ENCODE measurements around the gene FAM240A.

- TF ChIP-seq, protein P1, sequence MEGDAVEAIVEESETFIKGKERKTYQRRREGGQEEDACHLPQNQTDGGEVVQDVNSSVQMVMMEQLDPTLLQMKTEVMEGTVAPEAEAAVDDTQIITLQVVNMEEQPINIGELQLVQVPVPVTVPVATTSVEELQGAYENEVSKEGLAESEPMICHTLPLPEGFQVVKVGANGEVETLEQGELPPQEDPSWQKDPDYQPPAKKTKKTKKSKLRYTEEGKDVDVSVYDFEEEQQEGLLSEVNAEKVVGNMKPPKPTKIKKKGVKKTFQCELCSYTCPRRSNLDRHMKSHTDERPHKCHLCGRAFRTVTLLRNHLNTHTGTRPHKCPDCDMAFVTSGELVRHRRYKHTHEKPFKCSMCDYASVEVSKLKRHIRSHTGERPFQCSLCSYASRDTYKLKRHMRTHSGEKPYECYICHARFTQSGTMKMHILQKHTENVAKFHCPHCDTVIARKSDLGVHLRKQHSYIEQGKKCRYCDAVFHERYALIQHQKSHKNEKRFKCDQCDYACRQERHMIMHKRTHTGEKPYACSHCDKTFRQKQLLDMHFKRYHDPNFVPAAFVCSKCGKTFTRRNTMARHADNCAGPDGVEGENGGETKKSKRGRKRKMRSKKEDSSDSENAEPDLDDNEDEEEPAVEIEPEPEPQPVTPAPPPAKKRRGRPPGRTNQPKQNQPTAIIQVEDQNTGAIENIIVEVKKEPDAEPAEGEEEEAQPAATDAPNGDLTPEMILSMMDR (conservative IDR thresholded peaks at IDR 0.05), result no peak
- TF ChIP-seq ZFX (IDR thresholded peaks at IDR 0.05), result no peak
Measured at GRCh38 chr3:46627078-46627477, 14.8 kb downstream of the FAM240A start.
